Measurements from ENCODE around the gene EYA3.

GRCh38 chr1:28127617-28128257 is 39.3 kb upstream of the EYA3 start:
- TF ChIP-seq CTCF (IDR thresholded peaks at IDR 0.05; ENCODE audit: control extremely low read depth in 1 of 3, insufficient read depth in 1 of 3, low read depth in 1 of 3, low read length in 3 of 3) (no peak), TAF1 (IDR thresholded peaks at IDR 0.05; ENCODE audit: low read depth, low read length) (no peak), FOSL1 (IDR thresholded peaks at IDR 0.05; ENCODE audit: insufficient read depth, low read depth, low read length) (no peak), ATF3 (IDR thresholded peaks at IDR 0.05; ENCODE audit: insufficient read depth, low read depth, low read length) (no peak), RFX5 (IDR thresholded peaks at IDR 0.05; ENCODE audit: borderline replicate concordance, low read depth, low read length) (no peak), ATF2 (IDR thresholded peaks at IDR 0.05; ENCODE audit: low read length) (no peak), EZH2 (IDR thresholded peaks at IDR 0.05; ENCODE audit: low read depth, low read length, severe bottlenecking) (no peak), ASH2L (IDR thresholded peaks at IDR 0.05; ENCODE audit: low read length) (no peak), KDM5A (IDR thresholded peaks at IDR 0.05; ENCODE audit: low read length) (no peak), KDM1A (IDR thresholded peaks at IDR 0.05; ENCODE audit: borderline replicate concordance, low read length) (no peak), CBX8 (IDR thresholded peaks at IDR 0.05; ENCODE audit: borderline replicate concordance, low read depth, low read length) (no peak)

Measured in H1 (cell line).